Stimulated activated naive CD8-positive, alpha-beta T cell treated with anti-CD3 and anti-CD28 coated beads, Interleukin-15, Interleukin-2, amounts not matched to agents 100 U/mL and 50 U/mL, for 24 hours (primary cell): ENCODE measurements around the gene RPUSD4.

Experiments
- ATAC-seq: fragments of 150-1000 bp; cut with Tn5 transposase; one replicate; pipeline ENCODE4 v1.10.0; 2021
- DNase-seq: peaks from one replicate; pipeline ENCODE4 v3.0.0; 2021

The RPUSD4 gene

GRCh38 chr11:126212089-126212660, 725 bp upstream of the RPUSD4 start:
- DNase-seq (no peak), ATAC-seq (no peak)

GRCh38 chr11:126210871-126211235, 597 bp downstream of the RPUSD4 start:
- ATAC-seq (no peak), DNase-seq (no peak)

- DNase-seq, result no peak
- no peak for ATAC-seq
These were observed 3.6 kb downstream of the RPUSD4 start for GRCh38 chr11:126207896-126208295.

GRCh38 chr11:126205359-126205758, 6.1 kb downstream of the RPUSD4 start:
- no peak for ATAC-seq
- DNase-seq, result no peak

GRCh38 chr11:126202646-126203359, 8.6 kb downstream of the RPUSD4 start:
- no peak for ATAC-seq
- no peak for DNase-seq

GRCh38 chr11:126198648-126199047, 12.8 kb downstream of the RPUSD4 start:
- no peak for ATAC-seq
- no peak for DNase-seq

- DNase-seq (no peak), ATAC-seq (no peak)
These were observed 14.0 kb downstream of the RPUSD4 start for GRCh38 chr11:126197277-126197939.

- DNase-seq, result no peak
- ATAC-seq, result no peak
These were observed 16.3 kb downstream of the RPUSD4 start for GRCh38 chr11:126195119-126195518.

- ATAC-seq, result no peak
- peak; percentile 40 for DNase-seq
These were observed 17.3 kb downstream of the RPUSD4 start for GRCh38 chr11:126194121-126194543.

GRCh38 chr11:126193038-126193478, 18.4 kb downstream of the RPUSD4 start:
- ATAC-seq (no peak), DNase-seq (no peak)

GRCh38 chr11:126192361-126192760, 19.1 kb downstream of the RPUSD4 start:
- no peak for ATAC-seq
- DNase-seq, result no peak

GRCh38 chr11:126191379-126192073, 19.9 kb downstream of the RPUSD4 start:
- no peak for ATAC-seq
- DNase-seq, result no peak

GRCh38 chr11:126190792-126191191, 20.7 kb downstream of the RPUSD4 start:
- DNase-seq, result no peak
- ATAC-seq, result no peak

- DNase-seq, result no peak
- ATAC-seq, result no peak
These were observed 22.1 kb downstream of the RPUSD4 start for GRCh38 chr11:126189109-126189929.

GRCh38 chr11:126188332-126189108, 22.9 kb downstream of the RPUSD4 start:
- ATAC-seq, result no peak

GRCh38 chr11:126186708-126187529, 24.5 kb downstream of the RPUSD4 start:
- DNase-seq (no peak), ATAC-seq (no peak)

More at GRCh38 chr11:126188332-126189108, 22.9 kb downstream of the RPUSD4 start:
- no peak for DNase-seq

- ATAC-seq, result no peak
- no peak for DNase-seq
These were observed 25.3 kb downstream of the RPUSD4 start for GRCh38 chr11:126186025-126186698.

- DNase-seq, result no peak
- ATAC-seq, result no peak
These were observed 26.0 kb downstream of the RPUSD4 start for GRCh38 chr11:126185259-126186024.
